CD14-positive monocyte (primary cell): ENCODE measurements around the gene SDK1. TPM values are rescaled to one million over a fixed set of nuclear protein-coding genes. Genes with fewer than 3 reads are reported as not detected.

ENCODE experiments used
- DNase-seq, 3 donors: peaks; one replicate each; pipeline ENCODE4 v3.0.0-alpha.2; 2011 to 2022
- H2AFZ ChIP-seq: 2 replicates; pipeline ENCODE4 v1.6.0; 2012; ENCODE audit warnings: mild to moderate bottlenecking, low read depth, low read length, inconsistent platforms; ENCODE audit not compliant: insufficient read depth, poor library complexity, severe bottlenecking
- H3K27ac ChIP-seq, 2 donors: 1 replicate in 1 of 2; 2 replicates in 1 of 2; pipeline ENCODE4 v1.5.1; 2012 to 2013; ENCODE audit warnings: low read length in 2 of 2, control low read depth in 1 of 2, inconsistent platforms in 1 of 2, low read depth in 1 of 2, mild to moderate bottlenecking in 1 of 2
- H3K27me3 ChIP-seq, 2 donors: one replicate each; pipeline versions ENCODE4 v1.6.0 to v1.6.1; 2011 to 2013; ENCODE audit warnings: low read length in 2 of 2; ENCODE audit not compliant: control insufficient read depth in 2 of 2, insufficient read depth in 2 of 2
- H3K36me3 ChIP-seq, 2 donors: replicated peaks in 1 of 2; 1 replicate in 1 of 2; 2 replicates in 1 of 2; pipeline versions ENCODE4 v1.5.1 to v1.6.1; 2012 to 2013; ENCODE audit warnings: low read length in 2 of 2, control low read depth in 1 of 2, inconsistent platforms in 1 of 2, mild to moderate bottlenecking in 1 of 2; ENCODE audit not compliant: insufficient read depth in 2 of 2, control insufficient read depth in 1 of 2
- H3K4me1 ChIP-seq, 2 donors: 1 replicate in 1 of 2; 2 replicates in 1 of 2; pipeline versions ENCODE4 v1.5.1 to v1.6.1; 2012 to 2013; ENCODE audit warnings: low read length in 2 of 2, control low read depth in 1 of 2, inconsistent platforms in 1 of 2, mild to moderate bottlenecking in 1 of 2, moderate library complexity in 1 of 2; ENCODE audit not compliant: insufficient read depth in 2 of 2, control insufficient read depth in 1 of 2
- H3K4me2 ChIP-seq: replicated peaks from 2 replicates; pipeline ENCODE3; 2012; ENCODE audit warnings: low read length, moderate library complexity, mild to moderate bottlenecking; ENCODE audit not compliant: poor library complexity, severe bottlenecking; ENCODE audit errors: extremely low read depth
- H3K4me3 ChIP-seq, 3 experiments: fragments of 200-600 bp in 1 of 3; sonication (generic) in 1 of 3; replicated peaks in 1 of 3; 1 replicate in 2 of 3; 2 replicates in 1 of 3; pipeline ENCODE4 v1.5.1; 2011 to 2013; ENCODE audit warnings: low read length in 3 of 3, mild to moderate bottlenecking in 3 of 3, control low read depth in 2 of 3, low read depth in 2 of 3, inconsistent platforms in 1 of 3, moderate library complexity in 1 of 3
- H3K79me2 ChIP-seq: 2 replicates; pipeline ENCODE4 v1.6.0; 2012; ENCODE audit warnings: mild to moderate bottlenecking, control low read depth, inconsistent platforms, low read length, moderate library complexity; ENCODE audit not compliant: insufficient read depth
- H3K9ac ChIP-seq: 2 replicates; pipeline ENCODE4 v1.6.0; 2017; ENCODE audit warnings: low read length, mild to moderate bottlenecking; ENCODE audit not compliant: insufficient read depth, poor library complexity, severe bottlenecking
- H3K9me3 ChIP-seq, 2 donors: replicated peaks in 1 of 2; 1 replicate in 1 of 2; 2 replicates in 1 of 2; pipeline versions ENCODE4 v1.5.1 to v1.6.1; 2012 to 2013; ENCODE audit warnings: low read length in 2 of 2, control low read depth in 1 of 2; ENCODE audit not compliant: control insufficient read depth in 1 of 2, insufficient read depth in 1 of 2
- H4K20me1 ChIP-seq: 2 replicates; pipeline ENCODE4 v1.6.0; 2012; ENCODE audit warnings: mild to moderate bottlenecking, low read length, control low read depth, moderate library complexity; ENCODE audit not compliant: insufficient read depth
- H3K27ac Mint-ChIP-seq, 7 donors: one replicate each; pipeline ENCODE4 v1.8.0; 2020; ENCODE audit warnings: mild to moderate bottlenecking in 7 of 7, mixed read lengths in 7 of 7, moderate library complexity in 6 of 7, inconsistent platforms in 2 of 7
- H3K27me3 Mint-ChIP-seq, 3 donors: one replicate each; pipeline ENCODE4 v1.8.0; 2021 to 2022; ENCODE audit warnings: low read depth in 3 of 3, mild to moderate bottlenecking in 3 of 3, mixed read lengths in 3 of 3, moderate library complexity in 3 of 3, inconsistent platforms in 1 of 3
- H3K36me3 Mint-ChIP-seq, 2 donors: one replicate each; pipeline ENCODE4 v1.8.0; 2020; ENCODE audit warnings: mixed read lengths in 2 of 2, inconsistent platforms in 1 of 2, mild to moderate bottlenecking in 1 of 2
- H3K4me1 Mint-ChIP-seq: one replicate; pipeline ENCODE4 v1.8.0; 2020; ENCODE audit warnings: mild to moderate bottlenecking, mixed read lengths
- H3K4me3 Mint-ChIP-seq, 2 donors: one replicate each; pipeline ENCODE4 v1.8.0; 2020; ENCODE audit warnings: mild to moderate bottlenecking in 2 of 2, mixed read lengths in 2 of 2, moderate library complexity in 1 of 2
- H3K9me3 Mint-ChIP-seq, 7 donors: one replicate each; pipeline ENCODE4 v1.8.0; 2020 to 2022; ENCODE audit warnings: mixed read lengths in 7 of 7, mild to moderate bottlenecking in 6 of 7, moderate library complexity in 6 of 7, inconsistent platforms in 2 of 7
- CTCF ChIP-seq: fragments of 200-600 bp; IDR thresholded peaks from one replicate; pipeline ENCODE4 v1.8.0; 2022; ENCODE audit warnings: antibody characterized with exemption, mild to moderate bottlenecking
- WGBS: methylation state at CpG from one replicate; pipeline ENCODE4 v1.1.5; 2013; ENCODE audit warnings: missing lambda C conversion rate; ENCODE audit not compliant: insufficient coverage; 5-methylcytosine and 5-hydroxymethylcytosine counted together
- intact Hi-C, 2 donors: fragments of 100-400 bp; cut with micrococcal nuclease; formaldehyde crosslinking; loops; one replicate each; pipeline versions ENCODE4 v1.15.0 to v1.15.1; 2023
- polyA plus RNA-seq, 3 donors: library from polyadenylated mRNA; depleted of rRNA in 1 of 3; unstranded in 2 of 3; stranded (reverse) in 1 of 3; fragments of 300-500 nt in 2 of 3; fragments of >200 nt in 1 of 3; fragmentation: Illumina TruSeq in 2 of 3; gene quantifications; 1 replicate in 2 of 3; 2 replicates in 1 of 3; pipeline ENCODE4 v1.2.3, GENCODE V29; 2012 to 2021

SDK1 gene
- polyA plus RNA-seq, 3 donors = 0.01 TPM; not detected in 2

GRCh38 chr7:3835109-3835508 lies 534.1 kb downstream of the SDK1 start:
- Histone ChIP-seq H3K27me3 (no peaks in the 10 kb centered on the region), H2AFZ (no peak overlapping the region), H3K4me1 (no peaks in the 10 kb centered on the region), H3K9me3 (peaks cover 0 to 7% of the 10 kb centered on the region in 2 donors), H3K36me3 (no peaks in the 10 kb centered on the region), H3K9ac (no peak overlapping the region), H3K79me2 (no peaks in the 10 kb centered on the region), H3K27ac (no peak overlapping the region), H3K4me3 (no peak overlapping the region), H4K20me1 (no peaks in the 10 kb centered on the region), H3K4me2 (no peak overlapping the region)
- no peak for TF ChIP-seq CTCF
- Mint-ChIP-seq H3K4me1 (no peaks in the 10 kb centered on the region), H3K9me3 (peaks cover 0 to 15% (median 2%) of the 10 kb centered on the region in 7 donors), H3K4me3 (no peak overlapping the region), H3K27me3 (peaks cover 0 to 2% (median 0%) of the 10 kb centered on the region in 3 donors), H3K27ac (peak overlapping the region in 1 of 7 donors; percentile 27), H3K36me3 (no peaks in the 10 kb centered on the region)
- WGBS = 98% methylated on average over 8 of the region's 8 CpGs
- DNase-seq = no peak
- intact Hi-C loops = no loop called here

GRCh38 chr7:3836855-3837254 lies 535.8 kb downstream of the SDK1 start:
- H3K36me3 ChIP-seq = no peaks in the 10 kb centered on the region
- no peaks in the 10 kb centered on the region for H3K36me3 Mint-ChIP-seq
- no peak for DNase-seq
- intact Hi-C loops = no loop called here
- peaks cover 0 to 2% (median 0%) of the 10 kb centered on the region in 3 donors for H3K27me3 Mint-ChIP-seq
- no peaks in the 10 kb centered on the region for H3K79me2 ChIP-seq
- H3K27me3 ChIP-seq = no peaks in the 10 kb centered on the region
- H4K20me1 ChIP-seq = no peaks in the 10 kb centered on the region
- H3K27ac Mint-ChIP-seq = no peak overlapping the region
- H3K9me3 ChIP-seq = peaks cover 0 to 10% of the 10 kb centered on the region in 2 donors
- H3K4me1 ChIP-seq = no peaks in the 10 kb centered on the region
- no peak overlapping the region for H2AFZ ChIP-seq
- H3K27ac ChIP-seq = no peak overlapping the region
- H3K4me3 ChIP-seq = no peak overlapping the region
- no peak overlapping the region for H3K4me2 ChIP-seq
- no peak overlapping the region for H3K4me3 Mint-ChIP-seq
- TF ChIP-seq CTCF = no peak
- H3K9me3 Mint-ChIP-seq = peaks cover 0 to 19% (median 2%) of the 10 kb centered on the region in 7 donors
- H3K9ac ChIP-seq = no peak overlapping the region
- WGBS = no CpG with 5 or more reads among the region's 7 CpGs
- H3K4me1 Mint-ChIP-seq = no peaks in the 10 kb centered on the region
